Inflammatory macrophage treated with lipopolysaccharide for 4 hours (primary cell): ENCODE measurements around the gene AKAP10.
"Not testable (repeated sequence)": the region's sequence is repeated elsewhere in the genome, so short reads cannot be mapped to it uniquely, and the experiment has no call there.

Source experiments
- DNase-seq: peaks from one replicate; pipeline ENCODE4 v3.0.0-alpha.2; 2020

The AKAP10 gene

GRCh38 chr17:19977293-19978208, at the start of gene AKAP10:
Gene AKAP10, minus strand, starts transcription at chr17:19977828. Its CDS starts 149 bp downstream, at chr17:19977679.
- DNase-seq, result peak; percentile 90

- peak; percentile 46 for DNase-seq
These were observed 49.3 kb upstream of the AKAP10 start for GRCh38 chr17:20026960-20027359.

GRCh38 chr17:20022701-20023100, 45.1 kb upstream of the AKAP10 start:
- no peak for DNase-seq

GRCh38 chr17:20016475-20016992, 38.9 kb upstream of the AKAP10 start:
- not testable (repeated sequence) for DNase-seq

- DNase-seq, result no peak
These were observed 34.4 kb upstream of the AKAP10 start for GRCh38 chr17:20012017-20012536.

GRCh38 chr17:20010936-20011335, 33.3 kb upstream of the AKAP10 start:
- DNase-seq, result no peak

GRCh38 chr17:20010099-20010863, 32.7 kb upstream of the AKAP10 start:
- peak; percentile 51 for DNase-seq

GRCh38 chr17:20009302-20010098, 31.9 kb upstream of the AKAP10 start, which contains the start of gene SPECC1:
Gene SPECC1, plus strand, starts transcription at chr17:20009359. Its CDS starts 87,293 bp downstream, at chr17:20096652.
- DNase-seq, result peak; percentile 69

- DNase-seq, result no peak
These were observed 31.3 kb upstream of the AKAP10 start for GRCh38 chr17:20009052-20009301.

GRCh38 chr17:20008242-20009051, 30.8 kb upstream of the AKAP10 start:
- no peak for DNase-seq

GRCh38 chr17:19996502-19996901, 18.9 kb upstream of the AKAP10 start:
- DNase-seq, result peak; percentile 24

GRCh38 chr17:19996086-19996485, 18.5 kb upstream of the AKAP10 start:
- DNase-seq, result no peak

- peak; percentile 83 for DNase-seq
These were observed 15.4 kb upstream of the AKAP10 start for GRCh38 chr17:19992803-19993713.

GRCh38 chr17:19991252-19991885, 13.7 kb upstream of the AKAP10 start:
- DNase-seq, result no peak

- no peak for DNase-seq
These were observed 10.3 kb upstream of the AKAP10 start for GRCh38 chr17:19987897-19988296.

- DNase-seq, result no peak
These were observed 9.6 kb upstream of the AKAP10 start for GRCh38 chr17:19986941-19987861.

GRCh38 chr17:19979917-19980770, 2.5 kb upstream of the AKAP10 start:
- DNase-seq, result peak; percentile 81

- peak; percentile 60 for DNase-seq
These were observed 1.2 kb upstream of the AKAP10 start for GRCh38 chr17:19978805-19979211.
